CD1c-positive myeloid dendritic cell (primary cell): ENCODE results near the gene SLC25A18.

Experiments used
- DNase-seq: peaks from one replicate; pipeline ENCODE4 v3.0.0-alpha.2; 2016; ENCODE audit errors: extremely low spot score

Gene SLC25A18

GRCh38 chr22:17570851-17571631, 7.7 kb downstream of the SLC25A18 start:
- no peak for DNase-seq

GRCh38 chr22:17575151-17575550, 11.9 kb downstream of the SLC25A18 start:
- DNase-seq = no peak

GRCh38 chr22:17575681-17576080, 12.4 kb downstream of the SLC25A18 start:
- no peak for DNase-seq

GRCh38 chr22:17576470-17576869, 13.2 kb downstream of the SLC25A18 start:
- DNase-seq = no peak

- DNase-seq = no peak
Measured at GRCh38 chr22:17578136-17578754, 14.9 kb downstream of the SLC25A18 start.

- no peak for DNase-seq
Measured at GRCh38 chr22:17579535-17579981, 16.3 kb downstream of the SLC25A18 start.

- DNase-seq = no peak
Measured at GRCh38 chr22:17580441-17581031, 17.2 kb downstream of the SLC25A18 start.

- no peak for DNase-seq
Measured at GRCh38 chr22:17581056-17581455, 17.8 kb downstream of the SLC25A18 start.

- no peak for DNase-seq
Measured at GRCh38 chr22:17581631-17582030, 18.3 kb downstream of the SLC25A18 start.

- no peak for DNase-seq
Measured at GRCh38 chr22:17583151-17583550, 19.9 kb downstream of the SLC25A18 start.

- DNase-seq = no peak
Measured at GRCh38 chr22:17586831-17587440, 23.6 kb downstream of the SLC25A18 start.

GRCh38 chr22:17587629-17588028, 24.3 kb downstream of the SLC25A18 start:
- no peak for DNase-seq

- DNase-seq = no peak
Measured at GRCh38 chr22:17588606-17589005, 25.3 kb downstream of the SLC25A18 start.

- no peak for DNase-seq
Measured at GRCh38 chr22:17589810-17590375, 26.6 kb downstream of the SLC25A18 start.

- DNase-seq = no peak
Measured at GRCh38 chr22:17590586-17590985, 27.3 kb downstream of the SLC25A18 start.

GRCh38 chr22:17592201-17592600, 28.9 kb downstream of the SLC25A18 start:
- no peak for DNase-seq

- DNase-seq = no peak
Measured at GRCh38 chr22:17596226-17596625, 32.9 kb downstream of the SLC25A18 start.

- DNase-seq = no peak
Measured at GRCh38 chr22:17597217-17597616, 33.9 kb downstream of the SLC25A18 start.

- DNase-seq = no peak
Measured at GRCh38 chr22:17598318-17598717, 35.0 kb downstream of the SLC25A18 start.

- no peak for DNase-seq
Measured at GRCh38 chr22:17601031-17601430, 37.7 kb downstream of the SLC25A18 start.

- no peak for DNase-seq
Measured at GRCh38 chr22:17603668-17604067, 40.4 kb downstream of the SLC25A18 start.

GRCh38 chr22:17606496-17606895, 43.2 kb downstream of the SLC25A18 start:
- no peak for DNase-seq
